Pancreas (tissue), 10 donors: ENCODE results near the gene BCO2. TPM values are rescaled to one million over a fixed set of nuclear protein-coding genes. Genes with fewer than 3 reads are reported as not detected.
A peak's percentile ranks its signal among the peaks of the same experiment; 100 is the strongest.

Source experiments
- ATAC-seq, 4 donors: fragments of 200-7000 bp; cut with Tn5 transposase; one replicate each; pipeline versions ENCODE4 v1.8.0 to v1.9.1; 2020; ENCODE audit warnings: mild to moderate bottlenecking in 4 of 4, moderate library complexity in 4 of 4
- DNase-seq, 6 donors: peaks; one replicate each; pipeline ENCODE4 v3.0.0-alpha.2; 2020
- FAIRE-seq: peaks from 2 replicates; lab custom pipeline; 2012; peaks lifted over from hg19 to GRCh38; lab: Jason Lieb, UNC
- H3K27ac ChIP-seq, 4 donors: fragments of 200-600 bp; sonication (generic); 1 replicate in 3 of 4; 2 replicates in 1 of 4; pipeline versions ENCODE4 v1.5.0 to v1.8.0; 2020
- H3K27me3 ChIP-seq, 4 donors: fragments of 200-600 bp; one replicate each; pipeline ENCODE4 v1.8.0; 2021
- H3K36me3 ChIP-seq, 3 donors: fragments of 200-600 bp; sonication (generic) in 1 of 3; one replicate each; pipeline versions ENCODE4 v1.5.0 to v1.8.0; 2020 to 2021
- H3K4me1 ChIP-seq, 3 donors: fragments of 200-600 bp; one replicate each; pipeline ENCODE4 v1.8.0; 2021
- H3K4me3 ChIP-seq, 4 donors: fragments of 200-600 bp; sonication (generic) in 2 of 4; one replicate each; pipeline versions ENCODE4 v1.5.0 to v1.8.0; 2020 to 2021
- H3K9me3 ChIP-seq, 4 donors: fragments of 200-600 bp; one replicate each; pipeline ENCODE4 v1.8.0; 2021
- CTCF ChIP-seq, 4 donors: fragments of 200-600 bp; sonication (generic) in 3 of 4; IDR thresholded peaks; one replicate each; pipeline versions ENCODE4 v1.5.0 to v1.8.0; 2021; ENCODE audit warnings: antibody characterized with exemption in 4 of 4
- WGBS, 2 donors: extraction: QIAGEN DNeasy Blood & Tissue Kit; methylation state at CpG; one replicate each; pipeline ENCODE4 v1.1.7; 2013; 5-methylcytosine and 5-hydroxymethylcytosine counted together
- intact Hi-C, 3 donors: fragments of 100-400 bp; cut with DNase I; formaldehyde crosslinking; loops; one replicate each; pipeline versions ENCODE4 v1.11.1 to v1.14.2; 2022
- polyA plus RNA-seq, 2 donors: library from polyadenylated mRNA; stranded (reverse); fragments of 200-250 nt; gene quantifications; one replicate each; pipeline ENCODE4 v1.2.3, GENCODE V29; 2013
- total RNA-seq, 6 donors: library from RNA; stranded (reverse); fragmentation: NEBNext Ultra II Directional in 4 of 6; extraction: Animal tissue kit (Norgen Biotek cat#: 25700) in 4 of 6; gene quantifications; one replicate each; pipeline versions ENCODE4 v1.2.1 to v1.2.4, GENCODE V29; 2021 to 2023
- donor health status: healthy with polysubstance abuse.
- donor health status: DM: no; HTN: no; CAD: no; lungs with moderate emphysema.
- donor health status: DM: no; HTN: no; CAD: no.
- donor health status: control.
- donor health status: control.
- donor health status: Bipolar disorder and iron deficiency.
- donor health status: DM: yes; HTN: yes; CAD: no.
- donor health status: DM: no; HTN: no; CAD: no.
- donor health status: DM: no; HTN: no; CAD: no.
- donor health status: DM: yes; HTN: yes; CAD: no.

BCO2 gene
- total and polyA plus RNA-seq, 8 donors = 0.59 to 10.0 (median 2.5) TPM

GRCh38 chr11:112162761-112163546, 12.4 kb upstream of the BCO2 start:
- H3K36me3 ChIP-seq = no peaks in the 10 kb centered on the region
- H3K9me3 ChIP-seq = no peaks in the 10 kb centered on the region
- 48 to 51% methylated on average over 6 of the region's 6 CpGs for WGBS, 2 donors
- peaks cover 0 to 13% (median 0%) of the 10 kb centered on the region in 3 donors for H3K4me1 ChIP-seq
- H3K27me3 ChIP-seq = no peaks in the 10 kb centered on the region
- peak overlapping the region in 2 of 4 donors; percentile 19 to 24 for H3K27ac ChIP-seq
- FAIRE-seq (no peak), ATAC-seq (peak in 3 of 4 donors; percentile 19 to 57 (median 31)), DNase-seq (no peak)
- no peak for TF ChIP-seq CTCF (IDR thresholded peaks at IDR 0.05)
- peak overlapping the region in 1 of 4 donors; percentile 25 for H3K4me3 ChIP-seq
- intact Hi-C loops = no loop called here

GRCh38 chr11:112163875-112164685, 11.2 kb upstream of the BCO2 start, which contains the start of gene IL18:
Gene IL18 (minus strand): TSS chr11:112164094. CDS start chr11:112155053, 9,041 bp downstream.
- ATAC-seq (peak; percentile 60 to 95 (median 89)), FAIRE-seq (no peak), DNase-seq (peak; percentile 28 to 64 (median 58))
- WGBS, 2 donors = 46 to 68% methylated on average over 12 of the region's 12 CpGs
- Histone ChIP-seq H3K36me3 (no peaks in the 10 kb centered on the region), H3K27me3 (no peaks in the 10 kb centered on the region), H3K27ac (peak within 1 kb of the TSS in 2 of 4 donors; percentile 23 to 24), H3K4me3 (peak within 1 kb of the TSS in 2 of 4 donors; percentile 12 to 25), H3K9me3 (no peaks in the 10 kb centered on the region), H3K4me1 (peaks cover 0 to 13% (median 0%) of the 10 kb centered on the region in 3 donors)
- intact Hi-C loops = no loop called here
- no peak for TF ChIP-seq CTCF (IDR thresholded peaks at IDR 0.05)

- Histone ChIP-seq H3K4me1 (peaks cover 0 to 13% (median 0%) of the 10 kb centered on the region in 3 donors), H3K4me3 (no peak overlapping the region), H3K27me3 (no peaks in the 10 kb centered on the region), H3K27ac (no peak overlapping the region), H3K9me3 (no peaks in the 10 kb centered on the region), H3K36me3 (no peaks in the 10 kb centered on the region)
- intact Hi-C loops = no loop called here
- FAIRE-seq = no peak
- no peak for DNase-seq
- ATAC-seq = no peak
- no peak for TF ChIP-seq CTCF (IDR thresholded peaks at IDR 0.05)
- 49 to 51% methylated on average over 3 of the region's 3 CpGs for WGBS, 2 donors
Measured at GRCh38 chr11:112165049-112165448, 10.3 kb upstream of the BCO2 start.

- no peaks in the 10 kb centered on the region for H3K36me3 ChIP-seq
- FAIRE-seq (no peak), DNase-seq (no peak), ATAC-seq (no peak)
- intact Hi-C loops = no loop called here
- H3K4me3 ChIP-seq = no peak overlapping the region
- no peaks in the 10 kb centered on the region for H3K9me3 ChIP-seq
- no peak overlapping the region for H3K27ac ChIP-seq
- peaks cover 0 to 8% (median 0%) of the 10 kb centered on the region in 3 donors for H3K4me1 ChIP-seq
- no peaks in the 10 kb centered on the region for H3K27me3 ChIP-seq
- 66 to 84% methylated on average over 8 of the region's 8 CpGs for WGBS, 2 donors
- TF ChIP-seq CTCF (IDR thresholded peaks at IDR 0.05) = no peak
Measured at GRCh38 chr11:112166562-112166961, 8.8 kb upstream of the BCO2 start.
